Subcutaneous adipose tissue (tissue), 4 donors: ENCODE measurements around the gene NEK1. TPM values are rescaled to one million over a fixed set of nuclear protein-coding genes. Genes with fewer than 3 reads are reported as not detected.

Experiments
- total RNA-seq, 4 donors: library from RNA; depleted of rRNA; stranded (reverse); fragments of >200 nt; gene quantifications; one replicate each; pipeline ENCODE4 v1.1.0, GENCODE V29; 2016
- TF ChIP-seq, protein P1 (sequence below): fragments of 450-650 bp; IDR thresholded peaks from one replicate; pipeline ENCODE4 v1.5.1; 2016; ENCODE audit warnings: low read depth, mild to moderate bottlenecking, control low read depth, antibody characterized with exemption, moderate library complexity

Gene NEK1
- total RNA-seq, 4 donors from 2014 or later = 10.7 to 15.9 (median 14.0) TPM

DNA sequence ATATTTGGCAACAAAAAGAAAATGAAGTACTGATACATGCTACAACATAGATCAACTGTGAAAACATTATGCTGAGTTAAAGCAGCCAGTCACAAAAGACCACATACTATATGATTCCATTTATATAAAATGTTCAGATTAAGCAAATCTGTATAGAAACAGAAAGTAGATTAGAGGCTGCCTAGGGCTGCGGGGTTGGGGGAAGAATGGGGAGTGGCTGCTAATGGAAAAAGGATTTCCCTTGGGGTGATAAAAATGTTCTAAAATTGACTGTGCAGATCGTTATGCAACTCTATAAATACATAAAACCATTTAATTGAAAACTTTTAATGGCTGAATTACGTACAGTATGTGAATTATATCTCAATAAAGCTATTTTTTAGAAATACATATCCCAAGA, 46.8 kb downstream of the NEK1 start:
- TF ChIP-seq, protein P1, sequence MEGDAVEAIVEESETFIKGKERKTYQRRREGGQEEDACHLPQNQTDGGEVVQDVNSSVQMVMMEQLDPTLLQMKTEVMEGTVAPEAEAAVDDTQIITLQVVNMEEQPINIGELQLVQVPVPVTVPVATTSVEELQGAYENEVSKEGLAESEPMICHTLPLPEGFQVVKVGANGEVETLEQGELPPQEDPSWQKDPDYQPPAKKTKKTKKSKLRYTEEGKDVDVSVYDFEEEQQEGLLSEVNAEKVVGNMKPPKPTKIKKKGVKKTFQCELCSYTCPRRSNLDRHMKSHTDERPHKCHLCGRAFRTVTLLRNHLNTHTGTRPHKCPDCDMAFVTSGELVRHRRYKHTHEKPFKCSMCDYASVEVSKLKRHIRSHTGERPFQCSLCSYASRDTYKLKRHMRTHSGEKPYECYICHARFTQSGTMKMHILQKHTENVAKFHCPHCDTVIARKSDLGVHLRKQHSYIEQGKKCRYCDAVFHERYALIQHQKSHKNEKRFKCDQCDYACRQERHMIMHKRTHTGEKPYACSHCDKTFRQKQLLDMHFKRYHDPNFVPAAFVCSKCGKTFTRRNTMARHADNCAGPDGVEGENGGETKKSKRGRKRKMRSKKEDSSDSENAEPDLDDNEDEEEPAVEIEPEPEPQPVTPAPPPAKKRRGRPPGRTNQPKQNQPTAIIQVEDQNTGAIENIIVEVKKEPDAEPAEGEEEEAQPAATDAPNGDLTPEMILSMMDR = no peak

DNA sequence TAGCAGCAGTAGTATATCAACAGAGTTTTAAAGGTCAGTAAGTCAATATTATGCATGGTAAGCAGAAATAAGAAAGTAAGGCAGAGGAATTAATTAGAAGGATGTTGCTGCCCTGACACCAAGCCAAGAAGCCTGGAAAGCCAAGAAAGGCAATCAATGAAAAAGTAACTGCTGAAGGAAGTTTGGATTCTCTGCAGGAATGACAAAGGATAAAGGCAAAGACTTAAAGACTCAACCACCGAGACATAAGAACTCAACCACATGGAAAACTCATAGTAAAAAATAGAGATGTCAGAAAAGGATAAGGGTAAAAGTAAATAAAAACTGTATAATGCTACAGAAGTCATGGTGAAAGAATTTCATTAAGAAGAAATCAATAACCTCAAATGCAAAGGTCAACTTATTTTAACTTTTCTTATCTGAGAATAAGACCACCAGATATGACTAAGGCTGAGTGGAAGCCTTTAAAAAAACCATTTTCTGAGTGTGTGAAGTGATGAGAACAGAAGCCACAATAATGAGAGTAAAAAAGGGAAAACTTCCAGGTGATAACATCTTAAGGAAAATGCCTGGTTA, 55.2 kb downstream of the NEK1 start:
- TF ChIP-seq, protein P1 = no peak

DNA sequence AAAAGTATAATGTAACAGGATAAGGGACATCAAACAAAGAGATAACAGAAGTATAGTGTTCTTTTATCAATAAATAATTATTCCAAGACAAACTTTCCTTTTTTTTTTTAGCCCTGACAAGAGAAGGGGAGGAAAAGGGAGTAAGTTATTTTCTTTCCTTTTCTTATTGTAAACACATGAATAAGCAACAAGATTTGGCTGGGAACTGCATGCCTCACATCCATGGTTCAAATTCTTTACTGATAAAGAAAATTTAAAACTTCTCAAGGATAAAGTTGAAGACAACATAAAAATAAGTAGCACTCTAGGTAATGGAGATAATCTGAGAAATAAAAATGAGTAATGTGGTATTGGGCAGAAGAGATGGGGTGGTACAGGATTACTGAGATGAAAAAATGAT, 71.6 kb downstream of the NEK1 start:
- TF ChIP-seq, protein P1 = no peak

DNA sequence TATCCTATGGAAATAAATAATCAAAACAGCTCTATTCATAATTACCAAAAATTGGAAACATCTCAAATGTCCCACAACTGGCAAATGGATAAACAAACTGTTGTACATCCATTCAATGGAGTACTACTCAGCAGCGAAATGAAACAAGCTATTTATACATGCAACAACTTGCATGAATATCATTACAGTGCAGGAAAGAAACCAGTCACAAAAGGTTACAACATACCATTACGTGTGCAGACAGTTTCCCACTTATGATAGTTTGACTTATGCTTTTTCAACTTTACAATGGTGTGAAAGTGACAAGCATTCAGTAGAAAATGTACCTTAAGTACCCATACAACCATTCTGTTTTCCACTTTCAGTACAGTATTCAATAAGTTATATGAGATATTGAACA, 82.3 kb downstream of the NEK1 start:
- TF ChIP-seq, protein P1 = no peak

DNA sequence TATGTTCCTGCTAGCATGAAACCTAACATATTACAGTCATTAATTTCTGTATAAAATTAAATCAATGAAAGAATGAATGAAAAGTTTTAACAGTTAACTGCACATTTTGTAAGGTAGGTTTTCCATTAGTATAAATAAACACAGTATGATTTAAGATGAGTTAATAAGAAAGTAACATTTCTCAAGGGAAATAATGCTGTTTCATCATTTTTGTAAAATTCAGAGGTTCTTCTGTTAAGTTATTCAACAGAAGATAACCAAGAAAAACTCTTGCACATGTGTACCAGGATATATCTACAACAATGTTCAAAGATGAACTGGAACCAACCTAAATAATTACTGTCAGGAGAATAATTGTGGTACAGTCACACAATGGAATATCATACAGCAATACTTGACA, 88.6 kb downstream of the NEK1 start:
- TF ChIP-seq, protein P1 = no peak

DNA sequence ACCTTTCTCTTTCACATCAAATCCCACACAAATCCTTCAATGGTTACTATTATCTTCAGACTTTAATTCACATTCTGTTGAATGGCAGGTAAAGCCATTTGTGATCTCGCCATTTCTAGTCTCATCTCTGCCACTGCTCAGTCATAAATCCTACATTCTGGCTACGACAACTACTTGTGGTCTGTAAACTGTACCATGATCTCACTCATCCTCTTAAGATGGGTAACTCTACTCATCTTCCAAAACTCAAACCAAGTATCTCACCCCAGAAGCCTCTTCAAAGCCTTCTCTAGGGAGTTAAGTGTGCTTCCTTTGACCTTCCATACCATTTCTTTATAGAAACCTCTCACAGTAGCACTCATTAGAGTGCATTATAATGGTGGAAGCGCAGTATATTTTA, 101.8 kb downstream of the NEK1 start:
- TF ChIP-seq, protein P1 = no peak

DNA sequence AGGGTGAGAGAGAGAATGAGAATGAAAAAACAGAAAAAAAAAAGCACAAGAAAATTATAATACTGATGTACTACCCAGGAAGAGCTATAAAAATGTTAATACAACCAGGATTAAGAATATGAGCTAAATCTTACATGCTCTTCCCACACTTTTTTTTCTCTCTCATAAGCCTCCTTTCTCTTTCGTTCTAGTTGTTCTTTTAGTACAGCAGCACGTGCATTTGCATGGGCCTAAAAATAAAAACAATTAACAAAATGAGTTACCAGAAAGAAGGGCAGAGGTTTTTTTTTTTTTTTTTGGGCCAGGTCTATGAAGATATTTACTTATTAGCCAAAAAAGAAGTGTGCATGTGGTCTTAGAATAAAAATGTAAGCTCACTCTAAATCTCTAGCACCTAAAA, 105.5 kb downstream of the NEK1 start:
- TF ChIP-seq, protein P1 = no peak
